GM18907 (cell line): Measurements from ENCODE around the gene NTN1.
"Not testable (repeated sequence)": the region's sequence is repeated elsewhere in the genome, so short reads cannot be mapped to it uniquely, and the experiment has no call there.

Experiments
- ATAC-seq: cut with Tn5 transposase; IDR thresholded peaks from one replicate; pipeline ENCODE4 v1.9.1; 2021; ENCODE audit warnings: mild to moderate bottlenecking, moderate library complexity; ENCODE audit not compliant: unreplicated experiment

Gene NTN1

DNA sequence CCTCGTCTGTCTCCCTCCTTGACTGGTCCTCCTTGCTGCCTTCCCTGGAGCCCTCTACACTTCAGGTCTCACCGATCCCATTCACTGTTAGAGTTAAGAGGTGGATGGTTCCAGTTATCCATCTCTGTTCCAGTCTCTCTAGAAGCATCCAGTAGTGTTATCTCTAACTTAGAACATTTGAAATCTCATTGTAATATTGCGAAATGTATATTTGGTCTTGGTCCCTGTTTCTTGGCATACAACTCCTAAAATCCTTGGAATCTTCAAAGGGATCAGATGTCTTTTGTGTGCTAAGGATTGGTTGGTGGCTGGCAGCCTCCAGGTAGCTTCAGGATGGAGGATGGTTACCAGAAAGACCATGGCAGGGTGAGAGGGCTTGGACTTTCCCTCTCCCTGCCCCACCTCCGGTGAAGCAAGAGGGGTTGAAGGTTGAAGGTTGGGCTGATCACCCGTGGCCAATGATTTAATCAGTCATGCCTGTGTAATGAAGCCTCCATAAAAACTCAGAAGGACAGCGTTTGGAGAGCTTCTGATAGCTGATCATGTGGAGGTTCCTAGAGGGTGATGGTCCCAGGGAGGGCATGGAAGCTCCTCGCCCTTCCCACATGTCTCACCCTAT is 59.1 kb downstream of the NTN1 start:
- no peak for ATAC-seq

DNA sequence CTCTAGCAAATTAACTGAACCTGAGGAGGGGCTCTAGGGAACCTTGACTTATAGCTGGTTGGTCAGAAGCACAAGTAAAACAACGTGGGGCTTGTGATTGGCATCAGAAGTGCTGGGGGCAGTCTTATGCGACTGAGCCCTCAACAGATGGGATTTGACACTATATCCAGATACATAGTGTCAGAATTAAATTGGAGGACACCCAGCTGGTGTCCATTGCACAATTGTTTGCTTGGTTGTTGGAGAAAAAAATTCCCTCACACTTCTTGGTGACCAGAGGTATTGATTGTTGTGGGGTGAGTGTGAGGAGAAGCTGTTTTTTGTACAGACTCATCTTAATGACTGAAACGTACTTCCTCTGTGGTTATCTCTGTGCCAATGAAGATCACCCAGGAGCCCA is 59.7 kb downstream of the NTN1 start:
- ATAC-seq = no peak

DNA sequence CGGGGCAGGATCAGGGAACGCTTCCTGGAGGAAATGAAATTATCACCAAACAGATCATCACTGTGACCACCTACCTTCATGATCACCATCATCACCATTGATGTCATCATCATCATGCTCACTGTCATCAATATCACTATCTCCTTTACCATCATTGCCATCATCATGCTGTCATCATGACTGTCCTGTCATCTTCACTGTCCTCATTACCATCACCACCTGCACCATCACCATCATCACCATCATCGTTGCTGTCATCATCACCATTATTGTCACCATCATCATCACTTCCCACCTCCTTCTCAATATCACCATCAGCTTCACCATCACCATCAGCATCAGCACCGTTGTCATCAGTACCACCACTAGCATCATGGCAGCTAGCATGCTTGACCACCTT is 65.3 kb downstream of the NTN1 start:
- no peak for ATAC-seq

DNA sequence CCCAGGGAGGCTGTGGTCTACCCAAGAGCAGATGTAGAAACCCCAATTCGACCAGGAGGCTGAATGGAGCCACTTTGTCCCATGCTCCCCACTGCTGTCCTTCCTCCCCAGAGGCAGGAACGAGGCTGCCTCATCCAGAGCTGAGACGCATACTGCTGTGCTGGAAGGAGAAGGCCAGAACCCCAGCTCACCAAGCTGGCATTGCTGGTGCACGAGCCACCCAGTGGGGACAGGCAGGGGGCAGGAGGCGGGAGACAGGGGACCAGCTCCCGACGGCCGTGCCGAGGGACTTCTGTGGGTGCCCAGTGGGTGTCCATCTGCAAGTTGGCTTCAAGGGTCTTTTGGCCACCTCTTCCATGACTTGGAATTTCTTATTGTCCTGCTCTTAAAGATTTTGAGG is 66.6 kb downstream of the NTN1 start:
- ATAC-seq = no peak

DNA sequence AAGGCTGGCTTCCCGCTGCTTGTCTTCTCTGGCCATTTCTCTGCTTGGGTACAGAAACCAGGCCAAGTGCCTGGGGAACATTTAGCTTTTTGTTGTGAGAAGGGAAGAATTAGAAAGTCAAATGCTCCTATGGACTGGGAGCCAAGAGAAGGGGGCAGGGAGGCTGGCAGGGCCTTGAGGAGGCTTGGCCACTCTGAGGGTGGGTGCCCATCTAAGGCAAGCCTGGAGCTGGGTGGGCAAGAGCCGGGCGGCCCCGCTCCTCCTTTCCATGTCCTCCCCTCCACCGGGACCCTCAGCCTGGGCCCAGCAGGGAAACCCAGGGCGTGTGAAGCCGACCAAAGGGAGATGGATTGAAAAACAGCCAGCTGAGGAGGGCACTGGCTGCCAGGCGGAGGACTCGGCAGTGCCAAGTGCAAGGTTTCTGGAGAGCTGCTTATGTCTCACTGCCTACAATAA is 69.4 kb downstream of the NTN1 start:
- ATAC-seq = no peak

DNA sequence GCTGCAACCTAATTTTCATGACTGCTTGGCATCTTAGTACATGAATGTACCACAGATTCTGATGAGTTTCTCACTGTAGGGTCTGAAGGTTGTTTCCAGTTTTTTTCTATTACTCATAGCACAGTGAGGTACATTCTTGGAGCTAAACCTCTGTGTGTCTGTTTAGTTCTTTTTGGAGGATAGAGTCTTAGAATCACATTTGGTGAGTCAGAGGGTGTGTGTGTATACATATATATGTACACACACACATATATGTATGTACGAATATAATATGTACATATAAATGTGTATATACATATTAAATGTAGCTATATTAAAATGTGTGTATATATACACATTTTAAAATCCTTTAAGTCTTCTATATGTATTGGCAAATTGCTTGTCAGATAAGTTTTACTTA is 72.9 kb downstream of the NTN1 start:
- no peak for ATAC-seq

DNA sequence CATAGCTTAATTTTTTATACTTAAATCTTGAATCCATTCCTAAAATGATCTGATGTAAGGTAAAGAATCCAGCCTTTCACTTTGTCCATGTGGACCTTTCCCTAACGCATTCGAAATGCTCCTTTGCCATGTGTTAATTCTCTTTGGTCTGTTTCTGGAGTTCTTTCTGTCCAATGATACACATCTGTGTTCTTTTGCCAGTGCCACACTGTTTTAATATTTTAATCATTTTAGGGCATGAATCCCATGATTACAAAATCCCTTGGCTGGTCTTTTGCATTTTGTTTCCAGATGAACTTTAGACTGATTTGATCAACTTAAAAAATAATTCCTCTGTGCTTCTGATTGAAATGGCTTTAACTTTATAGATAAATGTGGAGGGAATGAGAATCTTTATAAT is 74.1 kb downstream of the NTN1 start:
- no peak for ATAC-seq

DNA sequence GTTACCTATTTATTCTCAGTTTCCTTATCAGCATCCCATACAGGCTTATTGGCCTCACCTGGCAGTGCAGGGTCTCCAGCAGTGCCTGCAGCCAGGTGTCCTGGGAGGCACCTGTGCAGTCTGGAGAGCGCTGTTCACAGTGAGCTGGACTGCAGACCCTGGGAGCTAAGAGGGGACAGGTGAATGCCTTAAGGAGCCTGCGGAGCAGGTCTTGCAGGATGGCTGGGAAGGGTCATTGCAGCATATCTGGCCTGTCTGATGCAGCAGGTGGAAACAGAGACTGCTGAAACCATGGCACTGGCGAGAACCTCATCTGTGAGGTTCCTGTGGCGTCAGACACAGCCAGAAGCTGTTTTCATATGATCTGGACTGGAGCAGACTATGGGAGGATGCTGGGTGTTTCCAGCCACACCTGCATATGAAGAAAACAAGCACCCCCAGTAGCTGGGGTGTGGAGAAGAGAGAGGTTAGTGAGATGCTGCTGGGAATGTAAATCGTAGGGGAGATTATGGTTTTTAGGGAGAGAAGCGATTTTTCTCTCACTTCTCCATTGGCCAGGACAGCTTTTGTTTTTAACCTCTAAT is 77.0 kb downstream of the NTN1 start:
- ATAC-seq = no peak

DNA sequence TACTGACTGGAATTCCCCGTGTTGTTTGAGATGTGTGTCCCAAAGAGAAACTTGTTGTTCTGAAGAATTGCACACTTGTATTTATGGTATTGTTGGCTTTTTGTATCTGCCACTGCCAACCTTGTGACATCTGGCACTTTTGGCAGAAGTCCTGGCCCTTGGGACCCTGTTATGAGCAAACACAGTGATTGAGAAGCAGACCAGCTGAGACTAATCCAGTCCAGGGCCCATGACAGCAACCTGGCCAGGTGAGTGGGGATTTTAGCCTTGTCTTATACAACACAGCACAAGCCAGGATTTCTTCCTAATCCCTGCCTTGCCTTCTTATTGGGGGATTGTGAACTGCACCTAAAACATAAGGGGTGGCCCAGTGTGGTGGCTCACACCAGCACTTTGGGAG is 80.0 kb downstream of the NTN1 start:
- ATAC-seq = no peak

DNA sequence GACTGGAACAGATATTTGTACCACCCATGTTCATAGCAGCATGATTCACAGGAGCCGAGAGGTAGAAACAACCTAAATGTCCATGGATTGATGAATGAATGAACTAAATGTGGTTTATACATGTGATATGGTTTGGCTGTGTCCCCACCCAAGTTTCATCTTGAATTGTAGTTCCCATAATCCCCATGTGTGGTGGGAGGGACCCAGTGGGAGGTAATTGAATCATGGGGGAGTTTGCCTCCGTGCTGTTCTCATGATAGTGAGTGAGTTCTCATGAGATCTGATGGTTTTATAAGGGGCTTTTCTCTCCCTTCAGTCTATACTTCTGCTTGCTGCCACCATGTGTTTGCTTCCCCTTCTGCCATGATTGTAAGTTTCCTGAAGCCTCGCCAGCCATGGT is 81.9 kb downstream of the NTN1 start:
- ATAC-seq = not testable (repeated sequence)

DNA sequence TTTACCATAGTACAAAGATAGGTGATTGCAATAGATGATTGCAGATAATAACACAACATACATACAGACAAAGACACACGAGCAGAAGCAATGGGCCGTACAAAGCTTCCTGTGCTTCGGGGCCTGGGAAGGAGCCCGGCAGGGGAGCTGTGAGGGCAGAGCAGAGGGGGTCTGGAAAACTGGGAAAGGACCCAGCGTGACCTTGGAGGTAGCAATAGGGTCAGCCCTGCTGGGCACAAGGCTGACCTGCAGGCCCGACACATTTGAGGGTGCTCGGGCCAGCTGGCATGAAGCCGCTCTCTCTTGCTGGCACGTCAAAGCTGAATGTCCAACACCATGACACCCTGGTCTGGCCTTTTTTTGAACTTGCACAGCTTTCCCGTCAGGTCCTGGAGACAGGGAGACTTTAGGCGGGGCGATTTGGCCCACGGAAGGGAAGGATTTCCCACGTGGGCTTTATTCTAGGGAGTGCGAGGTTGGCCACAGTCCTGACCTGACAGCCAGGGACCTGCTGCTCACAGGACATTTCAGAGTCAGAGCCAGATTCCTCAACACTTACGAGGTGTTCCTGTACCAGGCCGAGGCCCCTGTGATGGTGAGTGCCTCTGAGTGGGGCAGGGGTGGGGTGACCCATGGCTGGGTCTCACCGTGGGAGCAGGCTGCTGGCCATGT is 83.2 kb downstream of the NTN1 start:
- ATAC-seq = no peak

DNA sequence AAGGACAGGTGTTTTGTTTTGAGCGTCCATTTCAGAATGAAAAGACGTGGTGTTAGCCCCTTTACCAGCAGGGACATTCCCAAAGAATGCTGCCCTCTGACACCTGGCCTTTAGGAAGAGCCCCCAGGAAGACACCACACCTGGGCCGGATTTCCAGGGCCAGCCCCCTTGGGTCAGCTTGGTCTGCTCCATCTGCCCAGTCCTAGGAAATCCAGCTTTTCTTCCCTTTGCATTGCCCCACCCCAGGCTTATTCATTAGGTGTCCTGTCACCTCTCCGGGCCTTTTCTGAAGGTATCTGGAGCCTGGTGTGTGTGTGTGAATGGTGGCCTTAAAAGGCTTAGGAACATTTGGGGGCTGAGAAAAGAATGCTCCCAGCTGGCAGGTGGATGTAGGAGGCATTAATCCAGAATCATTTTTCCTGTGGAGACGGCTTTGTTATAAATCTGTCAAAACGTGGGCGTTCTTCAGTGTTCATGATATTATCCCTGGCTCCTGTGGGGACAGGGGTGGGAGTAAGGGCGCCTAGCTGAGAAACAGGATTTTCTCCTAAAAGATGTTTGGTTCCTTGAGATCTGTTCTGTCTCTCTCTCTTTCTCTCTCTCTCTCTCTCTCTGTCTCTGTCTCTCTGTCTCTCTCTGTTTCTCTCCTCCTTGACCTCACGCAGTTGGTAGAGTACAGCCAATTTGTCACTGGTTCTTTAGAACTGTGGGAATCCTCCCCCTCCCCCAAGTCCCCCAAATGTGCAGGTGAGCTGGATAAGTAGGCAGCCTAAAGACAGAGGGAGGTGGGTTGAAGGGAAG is 84.0 kb downstream of the NTN1 start:
- ATAC-seq = no peak

DNA sequence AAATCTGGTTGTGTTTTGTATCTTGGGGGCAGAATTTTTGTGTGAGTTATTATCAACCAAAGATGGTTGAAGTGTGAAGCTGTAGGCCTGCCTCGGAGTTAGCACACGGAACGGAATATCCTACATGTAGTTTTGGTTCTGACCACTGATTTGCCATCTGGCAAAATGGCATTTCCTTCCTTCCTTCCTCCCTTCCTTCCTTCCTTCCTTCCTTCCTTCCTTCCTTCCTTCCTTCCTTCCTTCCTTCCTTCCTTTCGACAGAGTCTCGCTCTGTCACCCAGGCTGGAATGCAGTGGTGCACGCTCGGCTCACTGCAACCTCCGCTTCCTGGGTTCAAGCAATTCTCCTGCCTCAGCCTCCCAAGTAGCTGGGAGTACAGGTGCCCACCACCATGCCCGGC is 85.0 kb downstream of the NTN1 start:
- ATAC-seq = not testable (repeated sequence)

DNA sequence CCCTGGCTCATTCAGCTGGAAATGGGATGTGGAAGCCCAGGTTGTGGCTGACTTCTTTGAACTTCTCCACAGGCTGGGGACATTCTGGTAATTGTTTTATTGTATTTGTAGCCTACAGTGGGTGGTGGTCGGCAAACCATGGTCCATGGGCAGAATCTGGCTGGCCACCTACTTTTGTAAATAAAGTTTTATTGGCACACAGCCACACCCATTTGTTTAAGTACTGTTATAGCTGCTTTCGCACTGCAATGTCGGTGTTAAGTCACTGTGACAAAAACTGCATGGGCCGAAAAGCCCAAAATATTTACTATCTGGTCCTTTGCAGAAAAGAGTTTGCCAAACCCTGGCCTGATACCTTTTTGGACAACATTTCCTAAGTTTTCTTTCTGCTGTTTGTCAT is 86.2 kb downstream of the NTN1 start:
- ATAC-seq = no peak

DNA sequence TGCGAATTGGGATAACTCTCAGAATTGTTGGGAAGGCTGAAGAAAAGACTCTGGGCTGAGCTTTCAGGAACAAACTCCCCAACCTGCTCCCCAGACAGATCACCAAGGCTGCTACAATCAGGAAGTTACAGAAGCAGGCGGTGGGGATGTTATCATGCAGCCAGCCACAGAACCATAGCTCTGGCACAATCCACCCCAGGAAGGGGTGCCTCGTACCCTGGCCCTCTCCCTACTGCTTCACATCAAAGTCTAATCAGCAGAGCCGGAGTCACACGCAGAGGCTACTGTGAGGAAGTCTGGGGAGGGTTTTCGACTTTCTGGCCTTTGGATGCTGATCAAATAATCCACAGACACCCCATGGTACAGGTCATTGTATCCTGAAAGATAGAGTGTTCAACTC is 86.8 kb downstream of the NTN1 start:
- no peak for ATAC-seq

DNA sequence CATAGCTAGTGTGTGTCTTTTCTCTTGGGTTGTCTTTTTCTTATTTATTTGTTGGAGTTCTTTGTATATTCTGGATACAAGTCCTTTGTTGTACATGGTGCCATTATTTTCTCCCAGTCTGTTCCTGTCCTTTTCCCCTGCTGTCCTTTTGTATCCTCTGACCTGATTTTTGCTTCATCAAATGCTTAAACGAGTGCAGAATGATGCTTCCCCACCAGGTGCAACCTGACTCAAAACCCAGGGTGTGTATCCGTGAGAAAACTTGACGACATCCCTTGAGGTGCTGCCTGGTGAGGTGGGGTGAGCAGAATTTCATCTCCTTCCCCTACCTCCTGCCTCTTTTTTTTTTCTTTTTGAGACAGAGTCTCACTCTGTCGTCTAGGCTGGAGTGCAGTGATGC is 88.6 kb downstream of the NTN1 start:
- ATAC-seq = no peak

DNA sequence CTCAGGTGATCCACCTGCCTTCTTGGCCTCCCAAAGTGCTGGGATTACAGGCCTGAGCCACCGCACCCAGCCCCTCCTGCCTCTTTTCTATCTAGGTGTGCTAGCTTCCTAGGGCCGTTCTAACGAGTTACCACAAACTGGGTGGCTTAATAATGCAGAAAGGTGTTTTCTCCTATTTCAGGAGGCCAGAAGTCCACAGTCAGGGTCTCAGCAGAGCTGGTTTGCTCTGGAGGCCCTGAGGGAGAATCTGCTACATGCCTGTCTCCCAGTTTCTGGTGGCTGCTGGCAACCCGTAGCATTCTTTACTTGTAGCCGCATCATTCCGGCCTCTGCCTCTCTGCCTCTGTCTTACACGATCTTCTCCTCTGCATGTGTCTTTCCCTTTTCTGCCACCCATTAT is 89.2 kb downstream of the NTN1 start:
- ATAC-seq = no peak

DNA sequence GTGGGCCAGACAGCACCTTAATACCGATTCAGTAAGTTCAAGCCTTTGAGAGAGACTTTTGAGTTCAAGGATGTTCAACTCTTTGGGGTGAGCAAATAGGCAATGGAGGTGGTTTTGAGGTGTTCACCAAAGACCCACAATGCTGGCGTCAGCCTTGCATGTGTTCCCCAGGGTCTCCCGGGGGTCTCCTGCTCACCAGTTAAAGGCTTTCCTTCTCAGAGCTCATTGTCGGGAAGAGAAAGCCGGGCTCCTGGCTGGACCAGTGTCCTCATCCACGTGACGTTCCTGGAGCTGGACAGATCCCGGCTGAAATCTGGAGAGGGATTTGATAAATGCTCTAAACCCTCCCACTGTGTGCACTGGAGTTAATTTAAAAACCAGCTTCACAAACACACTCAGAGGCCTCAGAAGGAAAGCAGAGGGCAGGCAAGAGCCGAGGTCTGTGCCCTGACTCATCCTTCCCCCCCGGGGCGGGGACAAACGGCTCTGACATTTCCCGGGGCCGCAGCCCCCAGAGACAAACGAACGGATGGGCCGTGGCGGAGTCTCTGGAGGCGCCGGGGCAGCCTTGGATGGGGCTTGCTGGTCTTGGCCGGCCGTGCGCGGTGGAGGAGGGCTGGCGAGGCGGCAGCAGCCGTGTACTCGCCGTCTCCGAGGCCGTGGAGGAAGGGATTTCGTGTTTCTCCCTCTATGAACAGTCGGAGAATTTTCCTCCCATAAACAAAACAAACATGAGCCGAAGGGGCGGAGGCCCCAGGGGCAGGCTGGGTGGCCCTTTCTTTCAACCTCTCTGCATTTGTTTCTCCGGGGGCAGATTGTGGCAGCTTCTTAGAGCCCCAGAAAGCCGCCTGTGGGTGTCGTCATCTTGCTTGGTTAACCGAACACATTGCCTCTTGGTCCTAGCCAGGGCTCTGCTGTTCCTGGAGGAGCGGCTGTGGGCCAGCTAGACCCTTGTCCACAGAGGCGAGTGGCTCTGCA is 94.2 kb downstream of the NTN1 start:
- no peak for ATAC-seq

DNA sequence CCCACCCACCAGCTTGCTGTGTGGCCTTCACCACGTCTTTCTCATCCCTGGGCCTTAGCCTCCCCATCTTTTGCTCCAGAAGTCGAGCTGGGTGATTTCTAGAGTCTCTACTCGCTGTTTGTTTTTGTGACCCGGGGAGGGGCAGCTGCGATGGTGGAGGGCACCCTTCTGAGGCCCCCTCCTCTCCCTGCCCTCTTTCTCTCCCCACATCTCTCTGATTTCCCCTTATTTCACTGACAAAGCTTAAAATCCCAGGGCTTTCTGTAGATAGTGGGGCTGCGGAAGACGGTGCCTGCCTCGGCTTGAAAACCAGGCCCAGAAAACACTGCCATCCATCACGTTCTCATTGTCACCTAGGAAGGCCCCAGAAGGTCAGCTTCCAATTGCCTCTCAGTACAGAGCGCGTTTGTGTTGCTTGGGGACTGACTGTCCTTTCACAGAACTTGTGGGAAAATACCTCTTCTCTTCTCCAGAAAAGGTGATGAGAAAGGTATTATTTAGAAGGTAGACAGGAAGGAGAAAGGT is 95.1 kb downstream of the NTN1 start:
- ATAC-seq = no peak

DNA sequence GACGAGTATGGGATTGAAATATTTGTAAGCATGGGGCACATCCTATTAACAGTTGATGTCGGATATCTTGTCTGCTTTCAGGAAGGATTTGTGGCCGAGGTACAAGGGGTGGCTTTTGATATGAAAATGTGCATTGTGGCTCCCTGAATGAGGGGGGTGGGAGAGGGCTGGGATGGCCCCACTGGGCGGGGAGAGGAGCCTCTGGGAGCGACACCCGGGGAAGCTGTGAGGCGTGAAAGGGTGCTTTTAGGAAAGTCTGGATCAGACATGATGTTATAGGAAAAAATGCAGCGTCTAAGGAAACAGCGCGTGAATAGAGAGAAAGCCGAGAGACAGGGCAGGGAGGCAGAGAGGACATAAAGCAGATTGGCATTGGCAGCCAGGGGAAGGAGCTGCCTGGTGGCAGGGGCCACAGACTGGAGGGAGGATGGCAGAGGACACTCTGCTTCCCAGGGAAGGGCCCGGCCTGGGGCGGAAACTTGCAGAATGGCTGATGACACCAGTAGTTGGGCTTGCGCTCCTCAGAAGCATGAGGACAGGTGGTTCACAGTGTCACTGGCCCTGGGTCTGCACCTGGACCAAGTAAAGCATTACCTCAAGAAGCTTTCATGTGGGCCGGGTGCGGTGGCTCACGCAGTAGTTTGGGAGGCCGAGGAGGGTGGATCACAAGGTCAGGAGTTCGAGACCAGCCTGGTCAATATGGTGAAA is 95.7 kb downstream of the NTN1 start:
- no peak for ATAC-seq
